IMR-90 (cell line): ENCODE data around the gene PLEKHG2.

ENCODE experiments used
- CEBPB ChIP-seq: IDR thresholded peaks from 2 replicates; pipeline ENCODE4 v1.6.1; 2012; ENCODE audit warnings: low read depth, low read length, improper control_type of control experiment
- CTCF ChIP-seq: conservative IDR thresholded peaks from 2 replicates; pipeline ENCODE4 v1.5.1; 2012; ENCODE audit warnings: mild to moderate bottlenecking, low read depth, low read length, improper control_type of control experiment
- MAZ ChIP-seq: IDR thresholded peaks from 2 replicates; pipeline ENCODE4 v1.6.1; 2012; ENCODE audit warnings: low read depth, mild to moderate bottlenecking, low read length, improper control_type of control experiment, moderate library complexity, borderline replicate concordance
- NFE2L2 ChIP-seq: fragments of 150-350 bp; IDR thresholded peaks from 2 replicates; pipeline ENCODE4 v1.6.1; 2016; ENCODE audit warnings: low read depth, mild to moderate bottlenecking, low read length
- POLR2A ChIP-seq: IDR thresholded peaks from 2 replicates; pipeline ENCODE4 v1.6.1; 2012; ENCODE audit warnings: mild to moderate bottlenecking, low read depth, low read length
- RAD21 ChIP-seq: IDR thresholded peaks from 2 replicates; pipeline ENCODE4 v1.6.1; 2012; ENCODE audit warnings: low read length, improper control_type of control experiment

GRCh38 chr19:39399668-39400050 is 12.8 kb upstream of the PLEKHG2 start:
- no peak for TF ChIP-seq NFE2L2
- TF ChIP-seq CTCF = no peak
- TF ChIP-seq MAZ = no peak
- TF ChIP-seq RAD21 = no peak
- TF ChIP-seq POLR2A = no peak
- TF ChIP-seq CEBPB = no peak
